Kidney (tissue), 14 donors: ENCODE data around the gene KRTAP5-2. TPM values are rescaled to one million over a fixed set of nuclear protein-coding genes. Genes with fewer than 3 reads are reported as not detected.
A peak's percentile ranks its signal among the peaks of the same experiment; 100 is the strongest.

Experiments
- DNase-seq, 5 donors: peaks; one replicate each; pipeline ENCODE4 v3.0.0-alpha.2; 2013 to 2020
- FAIRE-seq: peaks from 2 replicates; lab custom pipeline; 2012; peaks lifted over from hg19 to GRCh38; lab: Jason Lieb, UNC
- H3K27ac ChIP-seq, 2 donors: one replicate each; pipeline ENCODE4 v1.7.0; 2013; ENCODE audit warnings: low read depth in 2 of 2, low read length in 2 of 2, inconsistent platforms in 1 of 2
- H3K27me3 ChIP-seq: one replicate; pipeline ENCODE4 v1.7.1; 2013; ENCODE audit warnings: low read length, inconsistent platforms; ENCODE audit not compliant: control insufficient read depth, insufficient read depth
- H3K36me3 ChIP-seq, 3 donors: one replicate each; pipeline versions ENCODE4 v1.7.0 to v1.7.1; 2013; ENCODE audit warnings: low read length in 3 of 3, control low read depth in 1 of 3, inconsistent platforms in 1 of 3; ENCODE audit not compliant: insufficient read depth in 3 of 3, control insufficient read depth in 2 of 3
- H3K4me1 ChIP-seq, 3 donors: one replicate each; pipeline versions ENCODE4 v1.7.0 to v1.7.1; 2013; ENCODE audit warnings: low read length in 3 of 3, inconsistent platforms in 1 of 3, low read depth in 1 of 3; ENCODE audit not compliant: control insufficient read depth in 2 of 3, insufficient read depth in 2 of 3
- H3K4me3 ChIP-seq, 3 donors: one replicate each; pipeline versions ENCODE4 v1.7.0 to v1.8.1; 2013; ENCODE audit warnings: low read length in 3 of 3, control low read depth in 1 of 3, inconsistent platforms in 1 of 3
- H3K9ac ChIP-seq, 3 donors: one replicate each; pipeline versions ENCODE4 v1.7.0 to v1.7.1; 2013; ENCODE audit warnings: low read length in 3 of 3, control low read depth in 1 of 3, inconsistent platforms in 1 of 3
- H3K9me3 ChIP-seq, 3 donors: one replicate each; pipeline versions ENCODE4 v1.7.0 to v1.7.1; 2013; ENCODE audit warnings: low read length in 3 of 3, control low read depth in 1 of 3, inconsistent platforms in 1 of 3; ENCODE audit not compliant: control insufficient read depth in 2 of 3, insufficient read depth in 1 of 3
- intact Hi-C: fragments of 100-400 bp; cut with DNase I; formaldehyde crosslinking; loops from one replicate; pipeline ENCODE4 v1.11.1; 2022
- polyA plus RNA-seq: library from polyadenylated mRNA; stranded (reverse); fragments of 350-450 nt; fragmentation: Illumina TruSeq; extraction: RNeasy Lipid Tissue Mini Kit (QIAGEN cat#74804); gene quantifications from one replicate; pipeline ENCODE4 v1.2.3, GENCODE V29; 2014; ENCODE audit warnings: low read depth, low replicate concordance; ENCODE audit not compliant: insufficient read depth
- total RNA-seq: library from RNA; stranded (reverse); fragmentation: NEBNext Ultra II Directional; extraction: Animal tissue kit (Norgen Biotek cat#: 25700); gene quantifications from one replicate; pipeline ENCODE4 v1.2.1, GENCODE V29; 2021
- TF ChIP-seq, protein P1 (sequence below): IDR thresholded peaks from 3 replicates; pipeline ENCODE4 v1.5.1; 2012; ENCODE audit warnings: mild to moderate bottlenecking, moderate library complexity, borderline replicate concordance; ENCODE audit not compliant: insufficient read depth; ENCODE audit errors: extremely low read depth
- donor health status: control.
- donor health status: control.
- donor health status: control.
- donor health status: control.
- donor health status: control.
- donor health status: DM: yes; HTN: yes; CAD: no.
- donor health status: Normal renal cell carcinoma (clear cell type).

Gene KRTAP5-2
- total and polyA plus RNA-seq, 2 donors from 2014 or later, result not detected

DNA sequence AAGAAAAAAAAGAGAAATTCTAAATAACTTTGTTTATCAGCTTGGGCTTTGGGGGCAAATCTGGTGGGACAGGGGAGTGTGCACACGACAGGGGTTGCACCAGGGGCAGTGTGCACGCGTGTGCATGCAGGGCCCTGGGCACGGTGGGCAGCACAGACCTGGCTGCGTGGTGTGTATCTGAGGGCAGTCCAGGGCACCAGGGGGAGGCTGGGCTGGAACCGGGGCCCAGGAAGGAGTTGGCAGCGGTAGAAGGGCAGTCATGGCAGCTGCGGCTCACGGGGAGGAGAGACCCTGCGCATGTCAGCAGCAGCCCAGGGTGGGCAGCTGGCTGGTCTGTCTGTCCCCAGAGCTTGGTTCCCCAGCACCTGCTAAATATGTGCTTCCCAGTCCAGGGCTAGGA, 35.8 kb upstream of the KRTAP5-2 start:
- TF ChIP-seq, protein P1, sequence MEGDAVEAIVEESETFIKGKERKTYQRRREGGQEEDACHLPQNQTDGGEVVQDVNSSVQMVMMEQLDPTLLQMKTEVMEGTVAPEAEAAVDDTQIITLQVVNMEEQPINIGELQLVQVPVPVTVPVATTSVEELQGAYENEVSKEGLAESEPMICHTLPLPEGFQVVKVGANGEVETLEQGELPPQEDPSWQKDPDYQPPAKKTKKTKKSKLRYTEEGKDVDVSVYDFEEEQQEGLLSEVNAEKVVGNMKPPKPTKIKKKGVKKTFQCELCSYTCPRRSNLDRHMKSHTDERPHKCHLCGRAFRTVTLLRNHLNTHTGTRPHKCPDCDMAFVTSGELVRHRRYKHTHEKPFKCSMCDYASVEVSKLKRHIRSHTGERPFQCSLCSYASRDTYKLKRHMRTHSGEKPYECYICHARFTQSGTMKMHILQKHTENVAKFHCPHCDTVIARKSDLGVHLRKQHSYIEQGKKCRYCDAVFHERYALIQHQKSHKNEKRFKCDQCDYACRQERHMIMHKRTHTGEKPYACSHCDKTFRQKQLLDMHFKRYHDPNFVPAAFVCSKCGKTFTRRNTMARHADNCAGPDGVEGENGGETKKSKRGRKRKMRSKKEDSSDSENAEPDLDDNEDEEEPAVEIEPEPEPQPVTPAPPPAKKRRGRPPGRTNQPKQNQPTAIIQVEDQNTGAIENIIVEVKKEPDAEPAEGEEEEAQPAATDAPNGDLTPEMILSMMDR, result no peak
- Histone ChIP-seq H3K36me3 (no peaks in the 10 kb centered on the region), H3K9ac (no peak overlapping the region), H3K4me3 (no peak overlapping the region), H3K4me1 (no peaks in the 10 kb centered on the region), H3K9me3 (no peaks in the 10 kb centered on the region), H3K27ac (no peak overlapping the region), H3K27me3 (no peaks in the 10 kb centered on the region)
- peak in 1 of 5 donors; percentile 27 for DNase-seq
- intact Hi-C loops, result no loop called here
- no peak for FAIRE-seq

DNA sequence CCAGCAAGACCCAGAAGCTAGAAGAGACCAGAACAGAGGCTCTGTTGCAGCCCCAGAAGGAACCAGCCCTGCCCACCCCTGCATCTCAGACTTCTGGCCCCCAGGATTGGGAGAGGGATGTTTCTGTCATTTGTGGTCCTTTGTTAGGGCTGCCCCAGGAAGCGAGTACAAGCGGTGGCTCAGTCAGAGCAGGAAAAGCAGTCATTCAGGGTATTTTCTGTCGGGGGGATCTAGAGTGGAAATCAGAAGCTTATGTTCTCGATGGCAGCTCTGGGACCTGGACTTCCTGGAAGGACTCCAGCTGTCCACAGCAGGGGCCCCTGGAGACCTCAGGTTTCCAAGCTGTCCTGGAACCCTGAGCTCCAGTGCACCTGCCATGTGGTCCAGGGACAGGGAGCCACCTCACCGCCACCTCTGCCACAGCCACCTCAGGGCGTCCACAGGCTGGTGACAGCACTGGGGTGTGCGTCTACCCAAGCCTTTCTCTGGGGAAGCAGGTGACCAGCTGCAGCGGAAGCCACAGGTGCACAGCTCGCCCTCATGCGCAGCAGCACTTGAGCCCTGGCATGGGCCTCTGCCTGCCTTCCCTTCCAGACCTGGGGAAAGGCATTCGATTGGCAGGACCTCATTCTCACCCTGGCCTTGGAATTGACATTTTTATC, 34.1 kb upstream of the KRTAP5-2 start:
- Histone ChIP-seq H3K4me3 (no peak overlapping the region), H3K36me3 (no peaks in the 10 kb centered on the region), H3K9me3 (no peaks in the 10 kb centered on the region), H3K4me1 (no peaks in the 10 kb centered on the region), H3K27ac (no peak overlapping the region), H3K9ac (no peak overlapping the region), H3K27me3 (no peaks in the 10 kb centered on the region)
- DNase-seq (peak in 1 of 5 donors; percentile 45), FAIRE-seq (no peak)
- TF ChIP-seq, protein P1, result no peak
- intact Hi-C loops, result no loop called here

DNA sequence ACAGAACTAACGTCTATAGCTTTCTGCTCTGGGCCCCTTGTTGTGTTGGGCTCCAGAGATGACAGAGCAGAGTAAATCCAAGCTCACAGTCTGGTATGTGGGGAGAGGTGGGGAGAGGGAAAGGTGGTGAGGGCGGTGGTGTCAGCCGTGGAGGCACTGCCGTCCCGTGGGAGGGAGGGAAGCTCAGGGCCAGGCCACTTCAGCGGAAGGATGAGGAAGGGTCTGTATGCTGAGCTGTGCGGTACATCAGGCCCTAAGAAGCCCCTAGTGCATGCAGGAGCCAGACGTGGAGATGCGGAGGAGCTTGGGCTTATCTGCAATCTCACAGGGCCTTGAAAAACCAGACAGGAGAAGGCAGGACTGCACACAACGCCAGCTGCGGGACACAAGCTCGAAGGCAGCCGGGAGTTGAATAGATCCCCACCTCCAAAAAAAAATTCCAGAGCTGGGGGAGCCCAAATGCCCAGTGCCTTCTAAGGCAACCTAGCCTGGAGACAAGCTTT, 33.0 kb upstream of the KRTAP5-2 start:
- FAIRE-seq (no peak), DNase-seq (peak in 1 of 5 donors; percentile 40)
- H3K4me3 ChIP-seq, result no peak overlapping the region
- TF ChIP-seq, protein P1, result no peak
- intact Hi-C loops, result no loop called here
- H3K9ac ChIP-seq, result no peak overlapping the region
- no peaks in the 10 kb centered on the region for H3K36me3 ChIP-seq
- no peaks in the 10 kb centered on the region for H3K9me3 ChIP-seq
- no peaks in the 10 kb centered on the region for H3K27me3 ChIP-seq
- no peaks in the 10 kb centered on the region for H3K4me1 ChIP-seq
- no peak overlapping the region for H3K27ac ChIP-seq
